ENCODE data around the gene MACROD1. TPM values are rescaled to one million over a fixed set of nuclear protein-coding genes. Genes with fewer than 3 reads are reported as not detected.
"Not testable (repeated sequence)": the region's sequence is repeated elsewhere in the genome, so short reads cannot be mapped to it uniquely, and the experiment has no call there.

The MACROD1 gene
- total RNA-seq, 1 donor from 2014 or later, result 8.9 TPM

DNA sequence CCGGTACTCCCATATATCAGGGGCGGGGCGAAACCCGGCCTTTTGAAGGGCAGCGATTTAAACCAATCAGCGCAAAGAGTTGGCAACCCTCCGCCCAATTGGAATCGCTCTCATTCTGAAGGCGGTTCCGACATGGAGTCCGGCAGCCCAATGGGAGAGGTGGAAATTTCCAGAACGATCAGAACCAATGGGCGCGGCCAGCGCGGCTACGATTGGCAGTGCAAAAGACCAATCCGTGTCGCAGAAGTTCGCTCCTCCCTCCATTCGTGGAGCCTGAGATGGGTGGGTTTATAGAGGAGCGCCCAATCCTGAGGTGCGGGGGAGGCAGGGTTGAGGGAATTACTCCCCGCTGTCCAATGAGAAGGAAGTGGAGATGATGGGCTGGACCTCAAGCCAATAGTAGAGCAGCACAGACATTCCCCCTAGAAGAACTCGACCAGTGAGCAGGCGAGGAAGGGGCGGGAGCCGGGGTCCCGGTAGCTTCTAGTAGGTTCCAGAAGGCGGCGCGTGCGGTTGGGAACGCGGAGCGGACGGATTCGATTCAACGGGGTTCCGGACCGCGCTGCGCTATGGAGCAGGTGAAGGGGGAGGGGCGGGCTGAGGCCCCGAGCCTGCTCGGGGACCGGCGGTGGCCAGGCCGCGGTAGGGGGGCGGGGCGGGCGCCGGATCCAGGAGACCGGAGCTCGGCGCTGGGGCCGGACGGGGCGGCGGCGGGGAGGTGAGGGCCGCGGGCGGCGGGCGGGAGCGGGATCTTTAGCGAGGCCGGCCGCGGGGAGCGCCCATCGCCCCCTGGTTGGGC is 20.0 kb upstream of the MACROD1 start, which contains the start of gene STIP1:
TSS of gene STIP1 (plus strand) at position 479 of the 799 bp plus-strand sequence. CDS start at position 570, 91 bp downstream.
- peak; percentile 100 for DNase-seq (ENCODE audit: low spot score)

DNA sequence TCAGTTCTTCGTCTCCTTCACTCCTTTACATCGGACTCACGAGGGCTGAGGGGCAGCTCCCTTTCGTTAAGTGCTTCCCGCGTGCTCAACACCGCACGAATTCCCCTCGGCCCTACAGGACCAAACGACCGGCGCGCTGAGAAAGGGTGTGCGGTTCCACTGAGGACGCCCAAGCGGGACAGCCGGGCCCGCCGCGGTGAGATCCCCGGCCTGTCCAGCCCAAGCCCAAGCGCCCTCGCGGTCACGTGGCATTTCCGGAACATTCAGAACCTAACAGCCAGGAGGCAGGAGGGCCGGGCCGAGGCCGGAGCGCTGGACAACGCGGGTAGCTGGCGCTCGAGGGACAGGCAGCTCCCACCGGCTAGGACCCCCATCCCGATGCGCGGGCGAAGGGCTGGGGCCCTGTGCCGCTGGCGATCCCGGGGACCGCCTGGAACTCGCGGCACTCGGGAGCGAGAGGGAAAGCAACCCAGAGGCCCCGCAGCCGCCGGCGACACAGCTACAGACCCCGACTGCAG is 19.3 kb upstream of the MACROD1 start:
- DNase-seq (ENCODE audit: low spot score), result peak; percentile 82

GRCh38 chr11:64183890-64184289 is 18.0 kb upstream of the MACROD1 start:
- DNase-seq (ENCODE audit: low spot score), result no peak

DNA sequence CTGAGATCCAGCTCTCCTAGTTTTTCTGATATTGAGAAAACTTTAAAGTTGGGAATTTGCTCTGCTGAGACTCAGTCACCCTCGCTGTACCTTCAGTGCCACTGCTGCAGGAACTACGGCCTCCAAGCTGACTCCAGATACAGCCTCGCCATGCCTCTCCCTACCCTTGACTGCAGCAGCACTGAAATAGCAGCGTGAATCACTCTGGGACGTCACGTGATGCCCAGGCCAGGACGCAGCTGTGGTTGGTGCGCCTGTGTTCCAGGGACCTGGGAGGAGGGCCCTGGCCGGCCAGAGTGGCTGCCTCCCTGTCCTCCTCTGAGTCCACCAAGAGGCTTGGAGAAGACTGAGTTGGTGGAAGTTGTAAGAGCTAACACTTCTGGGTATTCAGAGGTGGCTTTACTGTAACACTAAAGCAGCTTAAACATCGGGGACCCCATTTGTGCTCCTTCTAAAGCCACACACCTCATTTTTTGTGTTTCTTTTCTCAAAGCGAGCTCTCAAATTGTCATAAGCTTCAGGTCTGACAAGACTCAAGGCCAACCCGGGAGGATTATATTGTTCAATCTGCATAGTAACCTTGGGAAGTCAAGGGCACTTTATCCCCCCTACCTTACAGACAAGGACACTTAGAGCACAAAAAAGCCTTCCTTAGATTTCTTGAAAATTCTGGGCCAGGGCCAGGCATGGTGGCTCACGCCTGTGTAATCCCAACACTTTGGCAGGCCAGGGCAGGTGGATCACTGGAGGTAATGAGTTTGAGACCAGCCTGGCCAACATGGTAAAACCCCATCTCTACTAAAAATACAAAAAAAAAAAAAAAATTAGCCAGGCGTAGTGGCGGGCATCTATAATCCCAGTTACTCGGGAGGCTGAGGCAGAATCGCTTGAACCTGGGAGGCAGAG is 15.8 kb upstream of the MACROD1 start:
- DNase-seq (ENCODE audit: low spot score), result peak; percentile 97

DNA sequence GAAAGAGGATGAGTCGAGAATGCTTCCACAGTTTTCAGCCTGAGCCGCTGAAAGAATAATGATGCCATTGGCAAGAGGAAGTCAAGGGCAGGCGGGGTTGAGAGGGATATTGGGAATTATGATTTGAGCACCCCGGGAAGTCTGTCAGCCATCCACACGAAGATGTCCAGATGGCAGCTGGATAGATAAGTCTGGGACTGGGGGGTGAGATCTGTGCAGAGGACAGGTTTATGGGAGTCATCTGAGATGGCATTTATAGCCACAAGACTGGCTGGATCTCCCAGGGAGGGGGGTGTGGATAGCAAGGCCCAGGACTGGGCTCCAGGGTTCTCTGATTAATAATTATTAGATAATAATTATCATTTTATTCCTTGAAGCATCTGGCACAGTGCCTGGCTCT is 15.0 kb upstream of the MACROD1 start:
- DNase-seq (ENCODE audit: low spot score), result peak; percentile 64

- no peak for DNase-seq (ENCODE audit: low spot score)
Observed at GRCh38 chr11:64178951-64179639, 13.2 kb upstream of the MACROD1 start.

GRCh38 chr11:64178203-64178602 is 12.3 kb upstream of the MACROD1 start:
- no peak for DNase-seq (ENCODE audit: low spot score)

GRCh38 chr11:64176751-64177150 is 10.8 kb upstream of the MACROD1 start:
- DNase-seq (ENCODE audit: low spot score), result no peak

DNA sequence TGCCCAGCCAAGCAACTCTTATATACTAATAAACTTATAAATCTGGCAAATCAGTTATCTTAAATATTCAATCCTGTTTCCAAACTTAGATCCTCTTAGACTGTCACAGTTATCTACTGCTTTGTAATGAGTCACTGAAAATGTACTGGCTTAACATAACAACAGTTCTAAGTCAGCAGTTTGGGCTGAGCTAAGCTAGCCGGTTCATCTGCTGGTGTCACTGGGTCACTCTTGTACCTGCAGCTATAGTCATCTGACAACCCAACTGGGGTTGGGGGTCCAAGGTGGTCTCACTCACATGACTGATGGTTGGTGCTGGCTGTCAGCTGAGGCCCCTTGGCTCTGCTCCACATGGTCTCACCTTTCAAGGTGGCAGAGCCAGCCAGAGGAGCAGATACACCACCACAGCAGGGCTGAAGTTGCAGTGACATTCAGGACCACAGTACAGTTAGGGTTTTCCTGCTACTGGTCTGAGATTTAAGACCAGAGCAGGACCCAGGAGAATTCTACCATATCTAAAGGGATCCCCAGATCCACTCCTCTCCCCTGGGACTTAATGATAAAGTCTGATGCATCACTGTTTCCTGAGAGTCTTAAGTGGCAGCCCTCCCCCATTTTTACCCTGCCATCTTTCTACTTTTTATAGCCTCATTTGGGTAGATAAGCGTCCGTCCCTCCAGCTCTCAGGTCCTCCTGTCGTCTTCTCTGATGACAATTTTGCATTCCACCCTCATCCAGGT is 7.9 kb upstream of the MACROD1 start:
- DNase-seq (ENCODE audit: low spot score), result no peak

DNA sequence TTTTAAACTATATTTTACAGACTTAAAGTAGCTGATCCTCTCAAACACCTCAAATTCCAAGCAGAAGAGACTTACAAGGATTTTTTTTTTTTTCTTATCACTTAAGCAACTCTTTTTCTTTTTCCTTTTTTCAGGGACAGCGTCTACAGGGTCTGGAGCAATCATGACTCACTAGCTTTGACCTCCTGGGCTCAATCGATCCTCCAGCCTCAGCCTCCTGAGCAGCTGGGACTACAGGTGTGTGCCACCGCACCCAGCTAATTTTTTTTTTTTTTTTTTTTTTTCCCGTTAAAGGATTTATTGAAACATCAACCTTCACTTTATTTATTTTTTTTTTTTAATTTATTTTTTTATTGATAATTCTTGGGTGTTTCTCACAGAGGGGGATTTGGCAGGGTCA is 4.5 kb upstream of the MACROD1 start:
- DNase-seq (ENCODE audit: low spot score), result no peak

DNA sequence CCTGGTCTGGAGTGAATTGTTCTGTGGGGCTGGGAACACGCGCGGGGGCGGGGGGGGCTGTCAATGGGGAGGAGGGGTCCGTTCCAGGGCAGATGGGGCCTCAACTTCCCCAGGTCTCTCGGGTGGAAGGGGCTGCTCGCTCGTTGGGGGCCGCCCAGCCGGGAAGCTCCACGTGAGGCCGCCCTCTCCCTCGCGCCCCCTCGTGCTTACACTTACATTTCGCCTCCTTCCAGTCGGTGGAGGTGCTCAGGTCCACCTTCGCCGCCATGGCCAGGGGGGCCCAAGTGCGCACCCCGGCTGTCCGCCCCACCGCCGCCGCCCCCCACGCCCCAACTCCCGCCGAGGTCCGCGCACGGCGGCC is 452 bp downstream of the MACROD1 start:
- DNase-seq (ENCODE audit: low spot score), result no peak

- DNase-seq (ENCODE audit: low spot score), result no peak
Observed at GRCh38 chr11:64164392-64165312, 1.3 kb downstream of the MACROD1 start.

DNA sequence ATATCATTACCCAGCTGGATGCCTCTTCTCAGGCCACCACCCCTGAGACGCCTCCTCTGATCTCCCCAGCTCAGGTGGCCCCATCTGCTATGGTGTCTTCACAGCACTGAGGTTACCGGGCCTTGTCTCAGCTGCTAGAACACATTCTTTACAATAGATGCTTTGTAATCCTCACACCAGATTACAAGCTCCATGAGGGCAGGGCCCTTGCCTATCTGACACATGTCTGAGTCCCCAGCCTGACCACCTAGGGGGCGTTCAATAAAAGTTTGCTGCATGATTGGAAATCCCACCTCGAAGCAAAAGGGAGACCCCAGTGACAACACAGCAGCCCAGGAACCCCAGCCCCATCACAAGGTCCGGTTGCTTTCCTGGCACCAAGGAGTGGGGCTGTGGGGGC is 2.0 kb downstream of the MACROD1 start:
- DNase-seq (ENCODE audit: low spot score), result no peak

DNA sequence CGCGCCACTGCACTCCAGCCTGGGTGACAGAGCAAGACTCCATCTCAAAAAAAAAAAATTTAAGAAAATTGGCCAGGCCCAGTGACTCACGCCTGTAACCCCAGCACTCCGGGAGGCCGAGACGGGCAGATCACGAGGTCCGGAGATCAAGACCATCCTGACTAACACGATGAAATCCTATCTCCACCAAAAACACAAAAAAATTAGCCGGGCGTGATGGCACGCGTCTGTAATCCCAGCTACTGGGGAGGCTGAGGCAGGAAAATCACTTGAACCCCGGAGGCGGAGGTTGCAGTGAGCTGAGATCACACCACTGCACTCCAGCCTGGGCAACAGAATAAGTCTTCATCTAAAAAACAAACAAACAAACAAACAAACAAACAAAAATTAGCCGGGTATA is 3.1 kb downstream of the MACROD1 start:
- DNase-seq (ENCODE audit: low spot score), result not testable (repeated sequence)

GRCh38 chr11:64161037-64161436 is 4.9 kb downstream of the MACROD1 start:
- no peak for DNase-seq (ENCODE audit: low spot score)

DNA sequence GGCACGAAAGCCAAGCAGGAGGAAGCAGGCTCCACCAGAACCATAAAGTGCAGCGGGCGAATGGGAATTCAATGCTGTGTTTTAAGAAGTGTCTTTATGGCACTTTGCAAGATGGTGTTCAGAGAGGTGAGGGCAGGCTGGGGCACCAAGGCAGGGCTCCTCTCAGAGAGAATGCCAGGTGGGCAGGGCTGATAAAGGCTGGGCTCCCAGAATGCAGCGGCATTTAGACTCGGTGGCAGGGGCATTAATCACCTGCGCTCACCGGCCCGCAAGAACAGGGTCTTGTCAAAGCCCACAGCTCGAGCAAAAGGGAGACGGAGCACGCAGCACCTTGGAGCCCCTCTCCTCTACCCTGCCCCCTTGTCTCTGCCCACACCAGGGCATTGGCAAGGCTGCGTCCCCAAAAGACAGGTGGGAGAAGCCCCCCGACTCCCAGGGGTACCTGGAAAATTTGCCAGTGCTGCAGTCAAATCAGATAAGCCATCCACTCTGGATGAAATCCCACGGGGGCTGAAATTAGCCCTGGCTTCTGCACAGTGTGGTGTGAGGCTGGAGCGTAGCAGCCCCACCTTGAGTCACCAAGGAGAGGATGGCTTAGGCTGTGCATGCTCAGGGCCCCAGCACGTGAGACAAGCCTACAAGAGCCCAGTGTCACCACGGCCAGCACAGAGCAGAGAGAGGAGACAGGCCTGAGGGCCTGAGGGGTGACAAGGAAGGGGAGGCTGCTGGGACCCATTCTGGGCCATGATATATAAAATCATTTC is 8.1 kb downstream of the MACROD1 start:
- no peak for DNase-seq (ENCODE audit: low spot score)

- no peak for DNase-seq (ENCODE audit: low spot score)
Observed at GRCh38 chr11:64156235-64157011, 9.5 kb downstream of the MACROD1 start.

DNA sequence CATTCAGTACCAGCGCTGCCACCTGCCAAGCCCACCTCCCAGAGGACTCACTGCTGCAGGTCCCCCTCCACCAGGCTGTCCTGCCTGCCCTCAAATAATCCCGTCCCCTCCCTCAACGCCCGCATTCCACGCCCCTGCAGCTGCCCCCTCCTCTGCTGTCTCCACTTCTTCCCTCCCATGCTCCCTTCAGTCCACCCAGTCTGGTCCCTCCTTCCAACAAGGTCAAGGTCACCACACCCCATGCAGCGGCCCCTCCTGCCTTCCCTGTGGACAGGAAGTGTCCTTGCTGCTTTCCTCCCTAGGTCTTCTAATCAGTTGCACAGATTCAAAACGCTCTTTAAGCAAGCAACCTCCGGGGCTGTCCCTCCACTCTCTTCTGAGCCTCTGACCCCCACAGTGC is 12.1 kb downstream of the MACROD1 start:
- DNase-seq (ENCODE audit: low spot score), result no peak
